Measurements from ENCODE around the gene ADGRV1.

The ADGRV1 gene

DNA sequence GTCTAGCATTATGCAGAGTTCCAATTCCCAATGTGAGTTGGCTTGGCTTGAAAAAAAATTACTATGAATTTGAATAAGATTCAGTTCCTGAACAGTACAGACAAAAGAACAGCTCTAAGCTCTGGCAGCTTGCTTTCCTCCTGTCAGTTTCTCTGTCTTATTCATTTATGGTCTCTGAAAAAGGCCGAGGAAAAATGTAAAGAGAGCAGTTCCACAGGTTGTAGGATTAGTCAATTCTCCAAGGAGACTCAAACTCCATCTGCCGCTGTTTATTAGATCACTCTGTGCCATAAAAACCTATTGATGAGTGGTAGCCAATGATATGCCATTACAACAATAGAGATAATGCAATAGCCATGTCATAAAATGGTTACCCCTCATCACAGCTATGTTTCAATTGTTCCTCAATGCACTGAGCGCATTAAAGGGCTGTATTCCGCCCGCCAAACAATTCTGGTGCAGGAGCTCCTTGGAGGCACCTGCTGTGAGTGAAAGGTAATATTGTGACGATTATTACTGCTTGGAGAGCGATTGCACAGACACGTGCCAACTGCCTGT lies 636.3 kb downstream of the ADGRV1 start:
- Histone ChIP-seq H3K4me1 (ENCODE audit: insufficient read depth, low read length) (no peaks in the 10 kb centered on the region), H2AFZ (ENCODE audit: low read depth, low read length) (no peak overlapping the region), H3K27me3 (ENCODE audit: insufficient read depth, low read length, poor library complexity) (peaks cover 10% of the 10 kb centered on the region), H3K9ac (ENCODE audit: low read depth, low read length) (no peak overlapping the region), H3K9me3 (ENCODE audit: insufficient read depth, low read length, severe bottlenecking) (no peaks in the 10 kb centered on the region), H3K79me2 (ENCODE audit: insufficient read depth, low read length) (no peaks in the 10 kb centered on the region), H4K20me1 (ENCODE audit: insufficient read depth, low read length) (no peaks in the 10 kb centered on the region), H3K4me3 (ENCODE audit: low read depth in 1 of 2, low read length in 2 of 2) (no peak overlapping the region), H3K4me2 (ENCODE audit: insufficient read depth, low read length) (no peak overlapping the region), H3K36me3 (ENCODE audit: insufficient read depth, low read length) (no peaks in the 10 kb centered on the region), H3K27ac (ENCODE audit: low read length) (no peak overlapping the region)
- TF ChIP-seq, protein P1, sequence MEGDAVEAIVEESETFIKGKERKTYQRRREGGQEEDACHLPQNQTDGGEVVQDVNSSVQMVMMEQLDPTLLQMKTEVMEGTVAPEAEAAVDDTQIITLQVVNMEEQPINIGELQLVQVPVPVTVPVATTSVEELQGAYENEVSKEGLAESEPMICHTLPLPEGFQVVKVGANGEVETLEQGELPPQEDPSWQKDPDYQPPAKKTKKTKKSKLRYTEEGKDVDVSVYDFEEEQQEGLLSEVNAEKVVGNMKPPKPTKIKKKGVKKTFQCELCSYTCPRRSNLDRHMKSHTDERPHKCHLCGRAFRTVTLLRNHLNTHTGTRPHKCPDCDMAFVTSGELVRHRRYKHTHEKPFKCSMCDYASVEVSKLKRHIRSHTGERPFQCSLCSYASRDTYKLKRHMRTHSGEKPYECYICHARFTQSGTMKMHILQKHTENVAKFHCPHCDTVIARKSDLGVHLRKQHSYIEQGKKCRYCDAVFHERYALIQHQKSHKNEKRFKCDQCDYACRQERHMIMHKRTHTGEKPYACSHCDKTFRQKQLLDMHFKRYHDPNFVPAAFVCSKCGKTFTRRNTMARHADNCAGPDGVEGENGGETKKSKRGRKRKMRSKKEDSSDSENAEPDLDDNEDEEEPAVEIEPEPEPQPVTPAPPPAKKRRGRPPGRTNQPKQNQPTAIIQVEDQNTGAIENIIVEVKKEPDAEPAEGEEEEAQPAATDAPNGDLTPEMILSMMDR (IDR thresholded peaks at IDR 0.05; ENCODE audit: borderline replicate concordance, extremely low read depth, low read length, poor library complexity, severe bottlenecking): no peak
- no peak for TF ChIP-seq EZH2 (IDR thresholded peaks at IDR 0.05; ENCODE audit: borderline replicate concordance, low read depth, low read length, severe bottlenecking)
- no peak for ATAC-seq (ENCODE audit: insufficient read depth, low read depth)
- no peak for DNase-seq

DNA sequence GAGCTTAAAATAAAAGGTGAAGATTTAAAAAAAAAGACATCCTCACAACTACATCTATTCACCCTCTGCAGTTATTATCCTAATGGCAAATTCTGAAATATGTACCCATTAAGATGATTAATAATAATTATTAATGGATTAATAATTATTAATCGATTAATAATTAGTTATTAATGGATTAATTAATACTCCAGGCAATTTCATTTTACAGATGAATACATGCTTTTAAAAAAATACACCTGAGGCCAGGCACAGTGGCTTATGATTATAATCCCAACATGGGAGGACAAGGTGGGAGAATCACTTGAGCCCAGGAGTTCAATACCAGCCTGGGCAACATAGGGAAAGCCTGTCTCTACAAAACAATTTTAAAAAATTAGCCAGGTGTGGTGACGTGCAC lies 642.1 kb downstream of the ADGRV1 start:
- H3K27ac ChIP-seq (ENCODE audit: low read length): no peak overlapping the region
- no peaks in the 10 kb centered on the region for H3K4me1 ChIP-seq (ENCODE audit: insufficient read depth, low read length)
- H3K4me3 ChIP-seq (ENCODE audit: low read depth in 1 of 2, low read length in 2 of 2): no peak overlapping the region
- TF ChIP-seq, protein P1 (IDR thresholded peaks at IDR 0.05; ENCODE audit: borderline replicate concordance, extremely low read depth, low read length, poor library complexity, severe bottlenecking): no peak
- no peak for TF ChIP-seq EZH2 (IDR thresholded peaks at IDR 0.05; ENCODE audit: borderline replicate concordance, low read depth, low read length, severe bottlenecking)
- no peaks in the 10 kb centered on the region for H3K79me2 ChIP-seq (ENCODE audit: insufficient read depth, low read length)
- H3K27me3 ChIP-seq (ENCODE audit: insufficient read depth, low read length, poor library complexity): no peaks in the 10 kb centered on the region
- no peaks in the 10 kb centered on the region for H3K9me3 ChIP-seq (ENCODE audit: insufficient read depth, low read length, severe bottlenecking)
- DNase-seq: no peak
- no peak overlapping the region for H2AFZ ChIP-seq (ENCODE audit: low read depth, low read length)
- H3K4me2 ChIP-seq (ENCODE audit: insufficient read depth, low read length): no peak overlapping the region
- no peak for ATAC-seq (ENCODE audit: insufficient read depth, low read depth)
- no peaks in the 10 kb centered on the region for H4K20me1 ChIP-seq (ENCODE audit: insufficient read depth, low read length)
- no peak overlapping the region for H3K9ac ChIP-seq (ENCODE audit: low read depth, low read length)
- H3K36me3 ChIP-seq (ENCODE audit: insufficient read depth, low read length): no peaks in the 10 kb centered on the region

DNA sequence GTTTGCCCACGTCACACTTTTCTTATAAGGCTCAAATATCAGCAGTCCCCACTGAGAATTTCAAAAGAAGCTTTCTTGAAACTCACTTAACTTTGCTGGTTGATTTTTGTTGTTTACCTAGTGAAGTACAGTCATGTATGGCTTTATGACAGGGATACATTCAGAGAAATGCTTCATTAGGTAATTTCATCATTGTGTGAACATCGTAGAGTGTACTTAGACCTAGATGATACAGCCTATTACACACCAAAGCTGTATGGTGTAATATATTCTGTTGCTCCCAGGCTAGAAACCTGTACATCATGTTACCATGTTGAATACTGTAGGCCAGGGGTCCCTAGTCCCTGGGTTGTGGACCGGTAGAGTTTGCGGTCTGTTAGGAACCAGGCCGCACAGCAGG lies 647.5 kb downstream of the ADGRV1 start:
- TF ChIP-seq EZH2 (IDR thresholded peaks at IDR 0.05; ENCODE audit: borderline replicate concordance, low read depth, low read length, severe bottlenecking): no peak
- TF ChIP-seq, protein P1 (IDR thresholded peaks at IDR 0.05; ENCODE audit: borderline replicate concordance, extremely low read depth, low read length, poor library complexity, severe bottlenecking): no peak
- no peak overlapping the region for H3K4me2 ChIP-seq (ENCODE audit: insufficient read depth, low read length)
- no peaks in the 10 kb centered on the region for H3K9me3 ChIP-seq (ENCODE audit: insufficient read depth, low read length, severe bottlenecking)
- no peaks in the 10 kb centered on the region for H3K36me3 ChIP-seq (ENCODE audit: insufficient read depth, low read length)
- DNase-seq (no peak), ATAC-seq (ENCODE audit: insufficient read depth, low read depth) (no peak)
- no peaks in the 10 kb centered on the region for H4K20me1 ChIP-seq (ENCODE audit: insufficient read depth, low read length)
- no peak overlapping the region for H3K9ac ChIP-seq (ENCODE audit: low read depth, low read length)
- H3K4me3 ChIP-seq (ENCODE audit: low read depth in 1 of 2, low read length in 2 of 2): no peak overlapping the region
- no peak overlapping the region for H3K27ac ChIP-seq (ENCODE audit: low read length)
- H3K79me2 ChIP-seq (ENCODE audit: insufficient read depth, low read length): no peaks in the 10 kb centered on the region
- H3K4me1 ChIP-seq (ENCODE audit: insufficient read depth, low read length): no peaks in the 10 kb centered on the region
- H3K27me3 ChIP-seq (ENCODE audit: insufficient read depth, low read length, poor library complexity): peaks cover 3% of the 10 kb centered on the region
- no peak overlapping the region for H2AFZ ChIP-seq (ENCODE audit: low read depth, low read length)

DNA sequence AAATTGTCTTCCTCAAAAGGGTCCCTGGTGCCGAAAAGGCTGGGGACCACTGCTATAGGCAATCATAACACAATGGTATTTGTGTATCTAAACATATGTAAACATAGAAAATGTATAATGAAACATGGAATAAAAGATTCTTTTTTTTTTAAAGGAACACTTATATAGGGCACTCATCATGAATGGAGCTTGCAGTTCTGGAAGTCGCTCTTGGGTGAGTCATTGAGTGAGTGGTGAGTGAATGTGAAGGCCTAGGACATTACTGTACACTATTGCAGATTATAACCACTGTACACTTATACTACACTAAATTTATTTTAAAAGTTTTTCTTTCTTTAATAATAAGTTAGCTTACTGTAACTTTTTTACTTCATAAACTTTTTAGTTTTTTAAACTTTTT lies 648.1 kb downstream of the ADGRV1 start:
- Histone ChIP-seq H3K27me3 (ENCODE audit: insufficient read depth, low read length, poor library complexity) (peaks cover 3% of the 10 kb centered on the region), H3K9me3 (ENCODE audit: insufficient read depth, low read length, severe bottlenecking) (no peaks in the 10 kb centered on the region), H2AFZ (ENCODE audit: low read depth, low read length) (no peak overlapping the region), H3K4me2 (ENCODE audit: insufficient read depth, low read length) (no peak overlapping the region), H3K79me2 (ENCODE audit: insufficient read depth, low read length) (no peaks in the 10 kb centered on the region), H3K9ac (ENCODE audit: low read depth, low read length) (no peak overlapping the region), H3K27ac (ENCODE audit: low read length) (no peak overlapping the region), H4K20me1 (ENCODE audit: insufficient read depth, low read length) (no peaks in the 10 kb centered on the region), H3K4me3 (ENCODE audit: low read depth in 1 of 2, low read length in 2 of 2) (no peak overlapping the region), H3K36me3 (ENCODE audit: insufficient read depth, low read length) (no peaks in the 10 kb centered on the region), H3K4me1 (ENCODE audit: insufficient read depth, low read length) (no peaks in the 10 kb centered on the region)
- TF ChIP-seq, protein P1 (IDR thresholded peaks at IDR 0.05; ENCODE audit: borderline replicate concordance, extremely low read depth, low read length, poor library complexity, severe bottlenecking): no peak
- no peak for TF ChIP-seq EZH2 (IDR thresholded peaks at IDR 0.05; ENCODE audit: borderline replicate concordance, low read depth, low read length, severe bottlenecking)
- DNase-seq (no peak), ATAC-seq (ENCODE audit: insufficient read depth, low read depth) (no peak)

Data from DND-41 (cell line).